Measurements from ENCODE around the gene HLCS. TPM values are rescaled to one million over a fixed set of nuclear protein-coding genes. Genes with fewer than 3 reads are reported as not detected.
A peak's percentile ranks its signal among the peaks of the same experiment; 100 is the strongest.

The HLCS gene
- total RNA-seq, 6 experiments from 2014 or later, result 12.6 to 19.1 (median 16.0) TPM

GRCh38 chr21:36725793-36726386 lies 240.6 kb downstream of the HLCS start:
- WGBS (ENCODE audit: insufficient coverage, low coverage, low lambda C conversion rate, missing lambda C conversion rate), result 91% methylated on average over 8 of the region's 12 CpGs
- Histone ChIP-seq H3K4me3 (no peak overlapping the region), H3K4me1 (peaks cover 0 to 6% (median 0%) of the 10 kb centered on the region in 4 donors), H3K9me3 (no peaks in the 10 kb centered on the region), H3K36me3 (no peaks in the 10 kb centered on the region), H3K27me3 (no peaks in the 10 kb centered on the region), H3K27ac (no peak overlapping the region)
- TF ChIP-seq POLR2A (IDR thresholded peaks at IDR 0.05), result no peak
- TF ChIP-seq, protein P1, sequence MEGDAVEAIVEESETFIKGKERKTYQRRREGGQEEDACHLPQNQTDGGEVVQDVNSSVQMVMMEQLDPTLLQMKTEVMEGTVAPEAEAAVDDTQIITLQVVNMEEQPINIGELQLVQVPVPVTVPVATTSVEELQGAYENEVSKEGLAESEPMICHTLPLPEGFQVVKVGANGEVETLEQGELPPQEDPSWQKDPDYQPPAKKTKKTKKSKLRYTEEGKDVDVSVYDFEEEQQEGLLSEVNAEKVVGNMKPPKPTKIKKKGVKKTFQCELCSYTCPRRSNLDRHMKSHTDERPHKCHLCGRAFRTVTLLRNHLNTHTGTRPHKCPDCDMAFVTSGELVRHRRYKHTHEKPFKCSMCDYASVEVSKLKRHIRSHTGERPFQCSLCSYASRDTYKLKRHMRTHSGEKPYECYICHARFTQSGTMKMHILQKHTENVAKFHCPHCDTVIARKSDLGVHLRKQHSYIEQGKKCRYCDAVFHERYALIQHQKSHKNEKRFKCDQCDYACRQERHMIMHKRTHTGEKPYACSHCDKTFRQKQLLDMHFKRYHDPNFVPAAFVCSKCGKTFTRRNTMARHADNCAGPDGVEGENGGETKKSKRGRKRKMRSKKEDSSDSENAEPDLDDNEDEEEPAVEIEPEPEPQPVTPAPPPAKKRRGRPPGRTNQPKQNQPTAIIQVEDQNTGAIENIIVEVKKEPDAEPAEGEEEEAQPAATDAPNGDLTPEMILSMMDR (IDR thresholded peaks at IDR 0.05), result no peak
- ATAC-seq (no peak), DNase-seq (peak in 2 of 3 donors; percentile 15 to 26)
- intact Hi-C loops (cut with DNase I), result no loop called here

GRCh38 chr21:36724660-36725059 lies 241.8 kb downstream of the HLCS start:
- H3K27ac ChIP-seq, result no peak overlapping the region
- TF ChIP-seq POLR2A (IDR thresholded peaks at IDR 0.05), result no peak
- TF ChIP-seq, protein P1 (IDR thresholded peaks at IDR 0.05), result no peak
- H3K9me3 ChIP-seq, result no peaks in the 10 kb centered on the region
- 62% methylated on average over 3 of the region's 3 CpGs for WGBS (ENCODE audit: insufficient coverage, low coverage, low lambda C conversion rate, missing lambda C conversion rate)
- DNase-seq (no peak), ATAC-seq (no peak)
- no peaks in the 10 kb centered on the region for H3K4me1 ChIP-seq
- no peaks in the 10 kb centered on the region for H3K27me3 ChIP-seq
- intact Hi-C loops (cut with DNase I), result no loop called here
- no peak overlapping the region for H3K4me3 ChIP-seq
- H3K36me3 ChIP-seq, result no peaks in the 10 kb centered on the region

DNA sequence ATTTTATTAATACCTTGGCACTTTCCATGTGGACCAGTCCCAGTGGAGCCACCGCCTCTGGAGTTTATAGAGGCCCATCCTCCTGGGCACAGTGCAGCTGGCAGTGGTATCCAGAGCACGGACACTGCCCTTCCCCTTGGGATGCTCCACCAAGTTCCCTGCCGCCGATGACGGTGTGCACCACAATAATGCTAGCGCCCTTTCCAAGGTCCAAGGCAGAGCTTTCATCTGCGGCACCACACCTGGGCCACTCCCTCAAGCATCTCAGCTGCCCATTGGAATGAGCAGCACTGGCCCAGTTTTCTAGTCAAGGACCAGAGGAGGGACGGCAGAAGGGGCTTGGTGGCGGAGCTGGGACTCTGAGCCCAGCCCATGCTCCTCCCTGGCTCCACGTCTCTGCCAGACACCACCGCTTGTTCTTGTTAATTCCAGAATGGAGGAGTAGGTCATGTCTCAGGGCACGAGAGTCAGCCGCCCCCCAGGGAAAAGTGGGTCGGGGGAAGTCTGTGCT lies 243.0 kb downstream of the HLCS start:
- DNase-seq, result peak in 2 of 3 donors; percentile 27 to 39
- Histone ChIP-seq H3K27me3 (no peaks in the 10 kb centered on the region), H3K9me3 (no peaks in the 10 kb centered on the region), H3K4me3 (no peak overlapping the region), H3K27ac (no peak overlapping the region), H3K4me1 (no peaks in the 10 kb centered on the region), H3K36me3 (no peaks in the 10 kb centered on the region)
- TF ChIP-seq, protein P1 (IDR thresholded peaks at IDR 0.05), result no peak
- TF ChIP-seq POLR2A (IDR thresholded peaks at IDR 0.05), result no peak
- intact Hi-C loops (cut with DNase I), result no loop called here
- 78% methylated on average over 3 of the region's 14 CpGs for WGBS (ENCODE audit: insufficient coverage, low coverage, low lambda C conversion rate, missing lambda C conversion rate)
- ATAC-seq, result no peak

DNA sequence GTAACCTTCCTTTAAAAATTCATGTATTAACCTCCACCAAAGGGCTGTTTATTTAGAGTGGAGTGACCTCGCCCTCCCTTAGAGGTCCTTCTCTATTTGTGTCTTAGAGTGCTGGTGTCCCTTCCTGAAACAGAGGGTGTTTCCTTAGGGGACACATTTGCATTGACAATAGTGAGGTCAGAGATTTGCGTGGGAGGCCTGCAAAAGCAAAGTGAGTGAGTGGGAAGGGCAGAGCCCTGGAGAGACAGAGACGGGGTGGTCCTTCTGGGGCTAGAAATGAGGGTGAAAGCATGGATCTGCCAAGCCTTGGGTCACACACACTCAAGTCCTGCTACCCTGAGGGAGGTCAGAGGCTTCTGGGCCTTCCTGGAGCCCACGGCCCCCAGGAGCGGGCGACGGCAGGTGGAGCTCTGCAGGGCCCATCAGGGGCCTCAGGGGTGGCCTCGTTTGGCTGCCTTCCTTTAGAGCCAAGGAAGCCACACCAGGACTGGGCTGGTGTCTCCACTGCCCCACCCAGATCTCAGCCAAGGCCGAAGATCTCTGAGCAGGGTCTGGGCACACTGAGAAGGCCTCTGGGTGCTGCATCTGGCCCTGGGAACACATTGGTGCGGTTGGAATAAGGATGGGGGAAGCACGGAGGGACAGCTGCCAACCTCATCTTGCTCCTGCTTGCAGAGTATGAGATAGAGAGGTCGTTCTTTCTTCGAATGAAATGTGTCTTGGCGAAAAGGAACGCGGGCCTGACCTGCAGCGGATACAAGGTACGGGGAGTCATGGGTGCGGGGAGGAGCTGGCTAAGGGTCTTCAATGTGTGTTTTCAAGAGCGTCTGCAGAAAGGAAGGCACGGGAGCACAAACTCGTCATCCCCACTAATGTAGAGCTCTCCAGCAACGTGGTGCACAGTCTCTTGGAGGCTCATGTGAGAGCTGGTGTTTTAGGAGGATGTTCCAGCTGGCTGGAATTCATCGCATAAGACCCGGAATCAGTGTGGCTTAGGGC lies 243.8 kb downstream of the HLCS start:
- Histone ChIP-seq H3K4me1 (no peaks in the 10 kb centered on the region), H3K9me3 (no peaks in the 10 kb centered on the region), H3K27me3 (no peaks in the 10 kb centered on the region), H3K27ac (no peak overlapping the region), H3K4me3 (no peak overlapping the region), H3K36me3 (no peaks in the 10 kb centered on the region)
- TF ChIP-seq, protein P1 (IDR thresholded peaks at IDR 0.05), result no peak
- TF ChIP-seq POLR2A (IDR thresholded peaks at IDR 0.05), result no peak
- ATAC-seq (no peak), DNase-seq (peak in 2 of 3 donors; percentile 20 to 24)
- intact Hi-C loops (cut with DNase I), result no loop called here
- WGBS (ENCODE audit: insufficient coverage, low coverage, low lambda C conversion rate, missing lambda C conversion rate), result 80% methylated on average over 13 of the region's 25 CpGs

Data from right lobe of liver (tissue), 6 donors.